ENCODE results near the gene FGF6.

DNA sequence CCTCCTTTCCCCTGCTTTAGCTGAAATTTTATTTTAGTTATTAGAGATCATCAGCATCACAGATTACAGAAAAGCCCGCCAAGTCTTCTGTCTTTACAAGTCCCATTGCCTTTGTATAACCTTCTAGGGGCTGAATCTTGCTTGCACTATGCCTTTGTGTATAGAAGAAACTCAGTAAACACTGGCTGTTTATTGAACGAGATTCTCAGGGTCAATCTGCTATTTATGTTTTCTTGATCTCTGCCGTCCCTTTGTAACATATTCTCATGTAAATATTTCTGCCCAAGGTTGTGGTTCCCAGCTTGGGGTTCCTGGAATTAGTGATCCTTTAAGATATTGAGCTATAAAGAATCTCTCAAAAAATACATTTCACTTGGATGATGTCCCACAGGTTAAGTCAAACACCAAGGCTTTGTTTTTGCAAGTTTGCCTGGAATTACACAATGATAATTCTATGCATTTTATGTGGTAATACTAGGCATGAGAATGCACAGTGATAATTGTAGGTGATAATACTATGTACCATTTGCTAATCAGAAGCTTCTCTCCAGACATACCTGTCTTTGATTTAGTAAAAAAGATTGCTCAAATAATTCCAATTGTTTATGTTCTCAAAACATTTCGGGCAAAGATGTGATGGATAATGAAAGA, 40.6 kb upstream of the FGF6 start:
- TF ChIP-seq POLR2A (IDR thresholded peaks at IDR 0.05; ENCODE audit: extremely low read depth, insufficient read length) (no peak), MYC (IDR thresholded peaks at IDR 0.05; ENCODE audit: low read depth, low read length) (no peak)
- TF ChIP-seq, protein P1, sequence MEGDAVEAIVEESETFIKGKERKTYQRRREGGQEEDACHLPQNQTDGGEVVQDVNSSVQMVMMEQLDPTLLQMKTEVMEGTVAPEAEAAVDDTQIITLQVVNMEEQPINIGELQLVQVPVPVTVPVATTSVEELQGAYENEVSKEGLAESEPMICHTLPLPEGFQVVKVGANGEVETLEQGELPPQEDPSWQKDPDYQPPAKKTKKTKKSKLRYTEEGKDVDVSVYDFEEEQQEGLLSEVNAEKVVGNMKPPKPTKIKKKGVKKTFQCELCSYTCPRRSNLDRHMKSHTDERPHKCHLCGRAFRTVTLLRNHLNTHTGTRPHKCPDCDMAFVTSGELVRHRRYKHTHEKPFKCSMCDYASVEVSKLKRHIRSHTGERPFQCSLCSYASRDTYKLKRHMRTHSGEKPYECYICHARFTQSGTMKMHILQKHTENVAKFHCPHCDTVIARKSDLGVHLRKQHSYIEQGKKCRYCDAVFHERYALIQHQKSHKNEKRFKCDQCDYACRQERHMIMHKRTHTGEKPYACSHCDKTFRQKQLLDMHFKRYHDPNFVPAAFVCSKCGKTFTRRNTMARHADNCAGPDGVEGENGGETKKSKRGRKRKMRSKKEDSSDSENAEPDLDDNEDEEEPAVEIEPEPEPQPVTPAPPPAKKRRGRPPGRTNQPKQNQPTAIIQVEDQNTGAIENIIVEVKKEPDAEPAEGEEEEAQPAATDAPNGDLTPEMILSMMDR (IDR thresholded peaks at IDR 0.05; ENCODE audit: low read depth, low read length): no peak
- TF ChIP-seq, protein P2, sequence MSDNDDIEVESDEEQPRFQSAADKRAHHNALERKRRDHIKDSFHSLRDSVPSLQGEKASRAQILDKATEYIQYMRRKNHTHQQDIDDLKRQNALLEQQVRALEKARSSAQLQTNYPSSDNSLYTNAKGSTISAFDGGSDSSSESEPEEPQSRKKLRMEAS (IDR thresholded peaks at IDR 0.05; ENCODE audit: low read depth, low read length): no peak
